Measurements from ENCODE around the gene MEX3D.

Gene MEX3D

GRCh38 chr19:1574354-1575136 is 6.4 kb upstream of the MEX3D start:
- no peak for DNase-seq (ENCODE audit: low spot score)

DNA sequence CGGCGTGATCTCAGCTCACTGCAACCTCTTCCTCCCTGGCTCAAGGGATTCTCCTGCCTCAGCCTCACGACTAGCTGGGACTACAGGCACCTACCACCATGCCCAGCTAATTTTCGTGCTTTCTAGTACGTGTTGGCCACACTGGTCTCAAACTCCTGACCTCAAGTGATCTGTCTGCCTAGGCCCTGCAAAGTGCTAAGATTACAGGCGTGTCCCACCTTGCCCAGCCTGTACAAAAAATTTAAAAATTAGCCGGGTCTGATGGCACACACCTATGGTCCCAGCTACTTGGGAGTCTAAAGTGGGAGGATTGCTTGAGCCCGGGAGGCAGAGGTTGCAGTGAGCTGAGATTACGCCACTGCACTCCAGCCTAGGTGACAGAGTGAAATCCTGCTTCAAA is 4.7 kb upstream of the MEX3D start:
- no peak for DNase-seq (ENCODE audit: low spot score)

DNA sequence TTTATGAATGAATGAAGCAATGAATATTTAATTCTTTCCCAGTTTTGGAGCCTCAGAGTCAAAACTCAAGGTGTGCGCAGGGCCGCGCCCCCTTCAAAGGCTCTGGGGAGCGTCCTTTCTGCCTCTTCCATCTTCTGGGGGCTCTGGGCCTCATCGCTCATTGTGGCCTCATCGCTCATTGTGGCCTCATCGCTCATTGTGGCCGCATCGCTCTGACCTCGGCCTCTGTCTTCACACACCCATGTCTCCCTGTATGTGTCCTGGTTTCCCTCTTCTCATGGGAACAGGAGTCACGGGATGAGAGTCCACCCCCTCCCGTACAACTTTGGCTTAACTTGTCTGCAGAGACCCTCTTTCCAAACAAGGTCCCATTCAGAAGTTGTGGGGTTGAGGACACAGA is 3.2 kb upstream of the MEX3D start:
- DNase-seq (ENCODE audit: low spot score) = no peak

DNA sequence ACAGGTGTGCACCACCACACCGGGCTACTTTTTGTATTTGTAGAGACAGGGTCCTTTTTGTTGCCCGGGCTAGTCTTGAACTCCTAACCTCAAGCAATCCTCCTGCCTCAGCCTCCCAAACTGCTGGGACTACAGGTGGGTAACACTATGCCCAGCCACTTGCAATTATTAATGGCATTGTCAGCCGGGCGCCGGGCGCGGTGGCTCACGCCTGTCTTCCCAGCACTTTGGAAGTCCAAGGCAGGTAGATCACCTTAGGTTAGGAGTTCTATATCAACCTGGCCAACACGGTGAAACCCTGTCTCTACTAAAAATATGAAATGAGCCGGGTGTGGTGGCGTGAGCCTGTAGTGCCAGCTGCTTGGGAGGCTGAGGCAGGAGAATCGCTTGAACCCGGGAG is 2.7 kb upstream of the MEX3D start:
- no peak for DNase-seq (ENCODE audit: low spot score)

GRCh38 chr19:1569997-1570396 is 1.9 kb upstream of the MEX3D start:
- DNase-seq (ENCODE audit: low spot score) = no peak

- DNase-seq (ENCODE audit: low spot score) = no peak
Observed at GRCh38 chr19:1567848-1568227, 287 bp downstream of the MEX3D start.

GRCh38 chr19:1567116-1567847 is 843 bp downstream of the MEX3D start:
- no peak for DNase-seq (ENCODE audit: low spot score)

DNA sequence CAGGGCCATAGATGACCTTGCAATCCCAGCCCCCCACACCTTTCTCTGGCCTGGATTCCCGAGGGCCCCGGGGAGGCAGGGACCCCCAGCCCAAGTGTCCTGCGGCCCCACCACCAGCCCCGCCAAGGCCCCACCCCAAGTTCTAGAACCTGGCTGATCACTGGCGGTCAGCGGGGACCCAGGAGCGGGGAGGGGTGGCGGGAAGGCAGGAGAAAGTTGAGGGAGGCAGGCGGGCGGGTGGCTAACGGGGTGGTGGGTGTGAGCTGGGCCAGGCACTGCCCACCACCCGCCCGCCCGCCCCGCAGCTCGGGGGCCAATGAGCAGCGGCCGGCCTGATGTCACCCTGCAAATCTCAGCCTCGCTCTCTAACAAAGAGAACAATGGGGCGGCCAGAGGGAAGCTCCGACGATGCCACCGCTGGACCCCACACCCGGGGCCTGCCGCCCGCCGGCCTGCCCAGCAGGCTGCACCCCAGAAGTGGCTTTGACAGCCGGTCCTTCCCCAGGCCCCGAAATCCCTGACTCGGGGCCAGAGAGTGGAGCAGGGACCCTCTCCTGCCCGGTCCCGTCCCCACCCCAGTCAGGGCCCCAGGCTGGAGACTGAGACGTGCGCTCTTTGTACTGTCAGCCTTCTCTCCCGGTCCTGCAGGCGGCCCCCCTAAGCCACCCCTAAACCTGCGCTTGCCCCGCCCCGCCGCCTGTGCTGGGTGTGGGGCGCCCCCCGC is 1.6 kb downstream of the MEX3D start:
- DNase-seq (ENCODE audit: low spot score) = peak; percentile 81

- DNase-seq (ENCODE audit: low spot score) = no peak
Observed at GRCh38 chr19:1563251-1563650, 4.9 kb downstream of the MEX3D start.

- no peak for DNase-seq (ENCODE audit: low spot score)
Observed at GRCh38 chr19:1561236-1561842, 6.8 kb downstream of the MEX3D start.

GRCh38 chr19:1560286-1560882 is 7.7 kb downstream of the MEX3D start:
- no peak for DNase-seq (ENCODE audit: low spot score)

GRCh38 chr19:1558552-1558951 is 9.6 kb downstream of the MEX3D start:
- no peak for DNase-seq (ENCODE audit: low spot score)

- DNase-seq (ENCODE audit: low spot score) = no peak
Observed at GRCh38 chr19:1556390-1557070, 11.6 kb downstream of the MEX3D start.

- no peak for DNase-seq (ENCODE audit: low spot score)
Observed at GRCh38 chr19:1555487-1556389, 12.4 kb downstream of the MEX3D start.

DNA sequence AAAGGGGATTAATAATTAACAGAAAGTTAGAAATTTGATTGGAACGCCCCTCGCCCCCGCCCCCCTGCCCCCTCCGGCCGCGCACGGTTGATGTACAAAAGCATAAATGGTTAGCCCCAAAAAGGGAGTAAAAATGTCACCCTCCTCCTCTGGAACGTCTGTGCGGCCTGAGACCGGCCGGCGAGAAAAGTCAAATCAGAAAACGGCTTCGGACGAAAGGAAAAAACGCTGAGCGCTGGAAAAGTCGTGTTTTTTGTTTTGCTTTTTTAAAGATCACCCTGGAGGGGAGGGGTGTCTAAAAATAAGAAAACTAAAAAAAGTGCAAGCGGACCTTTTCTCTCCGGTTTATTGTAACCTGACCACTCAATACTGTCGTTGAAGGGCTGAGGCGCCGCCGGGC is 13.2 kb downstream of the MEX3D start:
- no peak for DNase-seq (ENCODE audit: low spot score)

DNA sequence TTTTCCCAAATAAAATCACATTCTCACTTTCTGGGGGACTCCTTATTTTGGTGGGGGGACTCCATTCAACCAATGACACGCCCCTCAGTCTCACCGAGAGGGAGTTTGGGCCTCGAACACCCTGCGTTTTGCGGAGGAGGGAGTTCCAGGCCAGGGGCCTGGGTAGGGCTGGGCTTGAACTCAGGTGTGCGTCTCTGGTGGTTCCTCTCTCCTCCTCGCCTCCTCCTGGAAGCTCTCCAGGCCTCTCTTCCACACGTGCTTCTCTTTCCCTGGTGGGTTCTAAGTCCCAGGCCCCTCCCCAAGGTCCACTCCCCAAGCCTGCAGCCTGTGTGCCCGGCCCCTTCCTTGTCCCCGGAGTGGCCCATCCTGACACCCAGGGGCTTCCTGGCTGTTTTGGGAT is 14.7 kb downstream of the MEX3D start:
- DNase-seq (ENCODE audit: low spot score) = no peak

- DNase-seq (ENCODE audit: low spot score) = no peak
Observed at GRCh38 chr19:1551068-1552040, 16.8 kb downstream of the MEX3D start.

DNA sequence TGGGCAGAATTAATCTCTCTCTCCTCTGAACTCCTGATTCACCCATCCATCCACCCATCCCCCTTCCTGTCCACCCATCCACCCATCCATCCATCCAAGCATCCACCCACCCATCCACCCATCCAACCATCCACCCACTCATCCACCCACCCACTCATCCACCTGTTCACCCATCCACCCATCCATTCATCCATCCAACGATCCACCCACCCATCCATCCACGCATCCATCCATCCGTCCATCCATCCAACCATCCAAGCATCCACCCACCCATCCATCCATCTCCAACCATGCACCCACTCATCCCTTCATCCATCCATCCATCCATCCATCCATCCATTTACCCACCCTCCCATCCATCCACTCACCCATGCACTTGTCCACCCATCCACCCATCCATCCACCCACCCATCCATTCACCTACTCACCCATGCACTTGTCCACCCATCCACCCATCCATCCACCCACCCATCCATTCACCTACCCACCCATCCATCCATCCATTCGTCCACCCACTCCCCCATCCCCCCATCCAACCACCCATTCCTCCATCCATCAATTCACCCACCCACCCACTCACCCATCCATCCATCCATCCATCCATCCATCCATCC is 18.7 kb downstream of the MEX3D start:
- DNase-seq (ENCODE audit: low spot score) = no peak
